Naive thymus-derived CD4-positive, alpha-beta T cell (primary cell): ENCODE results near the gene SHROOM2. TPM values are rescaled to one million over a fixed set of nuclear protein-coding genes. Genes with fewer than 3 reads are reported as not detected.

ENCODE experiments used
- ATAC-seq: fragments of 150-1000 bp; cut with Tn5 transposase; 2 replicates; pipeline ENCODE4 v1.10.0; 2021; ENCODE audit warnings: mild to moderate bottlenecking, moderate library complexity
- CTCF ChIA-PET: fragments of 350-600 bp; sonication (Branson Sonifier 250); formaldehyde crosslinking; loops from one replicate; lab custom pipeline; 2021; ENCODE audit warnings: antibody characterized with exemption; lab: Charles Lee
- POLR2A ChIA-PET: fragments of 350-600 bp; sonication (Branson Sonifier 250); formaldehyde crosslinking; loops from one replicate; lab custom pipeline; 2021; ENCODE audit warnings: antibody characterized with exemption, inconsistent platforms; lab: Charles Lee
- DNase-seq, 9 donors: peaks; one replicate each; pipeline versions ENCODE4 v3.0.0 to v3.0.0-alpha.2; 2020 to 2022; ENCODE audit warnings: mixed read lengths in 1 of 9
- H3K27ac ChIP-seq: one replicate; pipeline ENCODE4 v1.7.0; 2013; ENCODE audit warnings: mild to moderate bottlenecking, low read depth, low read length, moderate library complexity
- H3K27me3 ChIP-seq, 2 donors: one replicate each; pipeline ENCODE4 v1.7.0; 2013; ENCODE audit warnings: low read length in 2 of 2, mild to moderate bottlenecking in 2 of 2, moderate library complexity in 2 of 2; ENCODE audit not compliant: control insufficient read depth in 2 of 2, insufficient read depth in 2 of 2
- H3K36me3 ChIP-seq, 3 experiments: 1 replicate in 2 of 3; 2 replicates in 1 of 3; pipeline ENCODE4 v1.7.0; 2013; ENCODE audit warnings: low read length in 3 of 3, mild to moderate bottlenecking in 3 of 3, moderate library complexity in 1 of 3; ENCODE audit not compliant: insufficient read depth in 3 of 3, control insufficient read depth in 2 of 3
- H3K4me1 ChIP-seq, 2 donors: one replicate each; pipeline ENCODE4 v1.7.0; 2013; ENCODE audit warnings: low read length in 2 of 2, mild to moderate bottlenecking in 2 of 2, moderate library complexity in 1 of 2; ENCODE audit not compliant: control insufficient read depth in 2 of 2, insufficient read depth in 2 of 2
- H3K4me3 ChIP-seq: 2 replicates; pipeline ENCODE4 v1.7.0; 2013; ENCODE audit warnings: mild to moderate bottlenecking, low read length
- H3K9me3 ChIP-seq, 3 experiments: 1 replicate in 2 of 3; 2 replicates in 1 of 3; pipeline ENCODE4 v1.7.0; 2013; ENCODE audit warnings: low read length in 3 of 3; ENCODE audit not compliant: control insufficient read depth in 2 of 3
- H3K27ac Mint-ChIP-seq, 9 donors: one replicate each; pipeline ENCODE4 v1.8.0; 2020 to 2022; ENCODE audit warnings: mixed read lengths in 9 of 9, mild to moderate bottlenecking in 8 of 9, moderate library complexity in 5 of 9, inconsistent platforms in 2 of 9
- H3K27me3 Mint-ChIP-seq, 5 donors: one replicate each; pipeline ENCODE4 v1.8.0; 2021 to 2022; ENCODE audit warnings: mixed read lengths in 5 of 5, mild to moderate bottlenecking in 1 of 5
- H3K36me3 Mint-ChIP-seq, 5 donors: one replicate each; pipeline ENCODE4 v1.8.0; 2020 to 2022; ENCODE audit warnings: mixed read lengths in 5 of 5, mild to moderate bottlenecking in 3 of 5, inconsistent platforms in 1 of 5
- H3K4me1 Mint-ChIP-seq, 7 donors: one replicate each; pipeline ENCODE4 v1.8.0; 2020 to 2022; ENCODE audit warnings: mixed read lengths in 7 of 7, mild to moderate bottlenecking in 3 of 7, inconsistent platforms in 1 of 7
- H3K4me3 Mint-ChIP-seq, 10 donors: one replicate each; pipeline ENCODE4 v1.8.0; 2020 to 2022; ENCODE audit warnings: mild to moderate bottlenecking in 10 of 10, mixed read lengths in 10 of 10, moderate library complexity in 6 of 10, inconsistent platforms in 2 of 10
- H3K9me3 Mint-ChIP-seq, 11 donors: one replicate each; pipeline ENCODE4 v1.8.0; 2020 to 2022; ENCODE audit warnings: mixed read lengths in 11 of 11, mild to moderate bottlenecking in 4 of 11, inconsistent platforms in 1 of 11, moderate library complexity in 1 of 11
- intact Hi-C, 2 donors: fragments of 100-400 bp; cut with micrococcal nuclease; formaldehyde crosslinking; loops; one replicate each; pipeline ENCODE4 v1.15.1; 2023
- polyA plus RNA-seq, 2 donors: library from polyadenylated mRNA; unstranded; fragments of 300-500 nt; fragmentation: Illumina TruSeq; gene quantifications; one replicate each; pipeline ENCODE4 v1.2.3, GENCODE V29; 2021
- total RNA-seq, 6 experiments: library from RNA in 5 of 6; stranded (reverse) in 5 of 6; gene quantifications; 1 replicate in 5 of 6; 2 replicates in 1 of 6; pipeline ENCODE4 v1.2.3 and lab custom pipeline; 2021 to 2026

SHROOM2 gene
- total and polyA plus RNA-seq, 7 experiments from 2014 or later: not detected

- no peak overlapping the region for H3K4me3 ChIP-seq
- H3K27ac Mint-ChIP-seq: no peak overlapping the region
- H3K27me3 Mint-ChIP-seq: no peaks in the 10 kb centered on the region
- no peaks in the 10 kb centered on the region for H3K27me3 ChIP-seq
- peaks cover 0 to 1% (median 0%) of the 10 kb centered on the region in 11 donors for H3K9me3 Mint-ChIP-seq
- H3K27ac ChIP-seq: no peak overlapping the region
- intact Hi-C loops: loop anchor here (1.0 to 10.0 kb wide), 6 partner anchors 15 to 1251 kb away; no protein-coding TSS in a partner anchor
- no peaks in the 10 kb centered on the region for H3K4me1 ChIP-seq
- peak; percentile 91 for ATAC-seq
- no peaks in the 10 kb centered on the region for H3K36me3 Mint-ChIP-seq
- no peaks in the 10 kb centered on the region for H3K36me3 ChIP-seq
- H3K4me3 Mint-ChIP-seq: no peak overlapping the region
- H3K4me1 Mint-ChIP-seq: peaks cover 0 to 17% (median 0%) of the 10 kb centered on the region in 7 donors
- peak; percentile 55 to 79 (median 67) for DNase-seq
- POLR2A ChIA-PET: interaction anchor here (1.1 kb wide), 1 partner anchor 123 kb away, joined by 3 read pairs; no protein-coding TSS in a partner anchor
- CTCF ChIA-PET: interaction anchor here (0.6 to 5.2 kb wide), 4 partner anchors 13 to 291 kb away, joined by 3 to 51 read pairs (median 3); no protein-coding TSS in a partner anchor
- H3K9me3 ChIP-seq: no peaks in the 10 kb centered on the region
Measured at GRCh38 chrX:9995855-9996339, 209.7 kb downstream of the SHROOM2 start.

GRCh38 chrX:9997041-9997440 is 210.8 kb downstream of the SHROOM2 start:
- CTCF ChIA-PET: interaction anchor here (1.6 to 5.2 kb wide), 3 partner anchors 114 to 121 kb away, joined by 5 to 51 read pairs (median 12); no protein-coding TSS in a partner anchor
- no peak overlapping the region for H3K27ac ChIP-seq
- ATAC-seq (no peak), DNase-seq (no peak)
- no peaks in the 10 kb centered on the region for H3K4me1 ChIP-seq
- peaks cover 0 to 1% (median 0%) of the 10 kb centered on the region in 11 donors for H3K9me3 Mint-ChIP-seq
- H3K27ac Mint-ChIP-seq: peak overlapping the region in 1 of 9 donors; percentile 38
- no peaks in the 10 kb centered on the region for H3K36me3 Mint-ChIP-seq
- no peak overlapping the region for H3K4me3 Mint-ChIP-seq
- peaks cover 0 to 17% (median 0%) of the 10 kb centered on the region in 7 donors for H3K4me1 Mint-ChIP-seq
- H3K9me3 ChIP-seq: no peaks in the 10 kb centered on the region
- no peak overlapping the region for H3K4me3 ChIP-seq
- H3K27me3 ChIP-seq: no peaks in the 10 kb centered on the region
- intact Hi-C loops: loop anchor here (1.0 to 10.0 kb wide), 4 partner anchors 14 to 1252 kb away; no protein-coding TSS in a partner anchor
- no peaks in the 10 kb centered on the region for H3K36me3 ChIP-seq
- H3K27me3 Mint-ChIP-seq: no peaks in the 10 kb centered on the region
- POLR2A ChIA-PET: interaction anchor here (1.1 kb wide), 1 partner anchor 122 kb away, joined by 3 read pairs; no protein-coding TSS in a partner anchor

DNA sequence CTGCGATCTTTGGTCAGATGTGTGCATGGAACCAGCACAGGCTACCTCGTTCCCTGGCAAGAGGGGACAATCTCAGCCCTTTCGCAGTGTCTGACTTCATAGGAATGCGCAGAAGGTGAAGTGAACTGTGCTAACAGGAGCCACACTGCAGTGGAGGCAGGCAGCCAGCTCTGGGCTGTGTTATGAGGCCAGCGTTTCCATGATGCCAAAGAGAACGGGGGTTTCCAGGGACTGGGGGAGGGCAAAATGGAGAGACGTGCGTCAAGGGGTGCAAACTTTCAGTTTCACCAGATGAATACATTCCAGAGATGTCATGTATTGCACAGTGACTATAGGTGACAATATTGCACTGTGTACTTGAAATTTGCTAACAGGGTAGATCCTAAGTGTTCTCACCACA is 211.3 kb downstream of the SHROOM2 start:
- ChIA-PET POLR2A (no interaction called here), CTCF (interaction anchor here (1.6 to 5.2 kb wide), 3 partner anchors 113 to 121 kb away, joined by 5 to 51 read pairs (median 12); no protein-coding TSS in a partner anchor)
- H3K4me3 ChIP-seq: no peak overlapping the region
- Mint-ChIP-seq H3K36me3 (no peaks in the 10 kb centered on the region), H3K4me3 (peak overlapping the region in 1 of 10 donors; percentile 51), H3K9me3 (peaks cover 0 to 1% (median 0%) of the 10 kb centered on the region in 11 donors), H3K27me3 (no peaks in the 10 kb centered on the region), H3K4me1 (peaks cover 0 to 17% (median 0%) of the 10 kb centered on the region in 7 donors), H3K27ac (peak overlapping the region in 1 of 9 donors; percentile 39)
- H3K27me3 ChIP-seq: no peaks in the 10 kb centered on the region
- no peaks in the 10 kb centered on the region for H3K36me3 ChIP-seq
- ATAC-seq (peak; percentile 27), DNase-seq (peak in 1 of 9 donors; percentile 64)
- H3K4me1 ChIP-seq: no peaks in the 10 kb centered on the region
- intact Hi-C loops: loop anchor here (1.0 to 10.0 kb wide), 4 partner anchors 13 to 1253 kb away; no protein-coding TSS in a partner anchor
- no peak overlapping the region for H3K27ac ChIP-seq
- H3K9me3 ChIP-seq: no peaks in the 10 kb centered on the region

Other genes with a start within 250 kb of the SHROOM2 start
- not detected for gene GPR143, start 20.6 kb upstream of the SHROOM2 start, total RNA-seq
- gene GPR143, start 20.6 kb upstream of the SHROOM2 start, polyA plus RNA-seq: under 1 TPM in 1 of 2 donors, not detected in 1; 0.20 TPM
- gene CLDN34, start 180.9 kb downstream of the SHROOM2 start, total RNA-seq: not detected
- gene CLDN34, start 180.9 kb downstream of the SHROOM2 start, polyA plus RNA-seq: not detected